ENCODE results near the gene ELOVL5.

GRCh38 chr6:53279293-53279692 is 69.5 kb downstream of the ELOVL5 start:
- TF ChIP-seq FOXA1 (IDR thresholded peaks at IDR 0.05) (no peak), SP1 (IDR thresholded peaks at IDR 0.05) (no peak), HDGF (IDR thresholded peaks at IDR 0.05; ENCODE audit: borderline replicate concordance) (no peak), CTBP1 (IDR thresholded peaks at IDR 0.05; ENCODE audit: borderline replicate concordance) (no peak), ARNT (IDR thresholded peaks at IDR 0.05) (no peak), BHLHE40 (IDR thresholded peaks at IDR 0.05; ENCODE audit: borderline replicate concordance) (no peak), ELF4 (IDR thresholded peaks at IDR 0.05) (no peak), FOXK2 (IDR thresholded peaks at IDR 0.05) (no peak), TARDBP (IDR thresholded peaks at IDR 0.05) (no peak), FOXM1 (IDR thresholded peaks at IDR 0.05; ENCODE audit: borderline replicate concordance) (no peak), PKNOX1 (IDR thresholded peaks at IDR 0.05) (no peak), L3MBTL2 (conservative IDR thresholded peaks at IDR 0.05) (no peak), NFRKB (IDR thresholded peaks at IDR 0.05) (no peak), ZNF384 (IDR thresholded peaks at IDR 0.05) (no peak)

Data from HEK293T (cell line).